Measurements from ENCODE around the gene ELMO1. TPM values are rescaled to one million over a fixed set of nuclear protein-coding genes. Genes with fewer than 3 reads are reported as not detected.

ELMO1 gene
- total and polyA plus RNA-seq, 10 of the 15 experiments (the other 5 are each of a cell fraction or from before 2014, with no cell fraction given): 22.6 to 85.9 (median 56.6) TPM

DNA sequence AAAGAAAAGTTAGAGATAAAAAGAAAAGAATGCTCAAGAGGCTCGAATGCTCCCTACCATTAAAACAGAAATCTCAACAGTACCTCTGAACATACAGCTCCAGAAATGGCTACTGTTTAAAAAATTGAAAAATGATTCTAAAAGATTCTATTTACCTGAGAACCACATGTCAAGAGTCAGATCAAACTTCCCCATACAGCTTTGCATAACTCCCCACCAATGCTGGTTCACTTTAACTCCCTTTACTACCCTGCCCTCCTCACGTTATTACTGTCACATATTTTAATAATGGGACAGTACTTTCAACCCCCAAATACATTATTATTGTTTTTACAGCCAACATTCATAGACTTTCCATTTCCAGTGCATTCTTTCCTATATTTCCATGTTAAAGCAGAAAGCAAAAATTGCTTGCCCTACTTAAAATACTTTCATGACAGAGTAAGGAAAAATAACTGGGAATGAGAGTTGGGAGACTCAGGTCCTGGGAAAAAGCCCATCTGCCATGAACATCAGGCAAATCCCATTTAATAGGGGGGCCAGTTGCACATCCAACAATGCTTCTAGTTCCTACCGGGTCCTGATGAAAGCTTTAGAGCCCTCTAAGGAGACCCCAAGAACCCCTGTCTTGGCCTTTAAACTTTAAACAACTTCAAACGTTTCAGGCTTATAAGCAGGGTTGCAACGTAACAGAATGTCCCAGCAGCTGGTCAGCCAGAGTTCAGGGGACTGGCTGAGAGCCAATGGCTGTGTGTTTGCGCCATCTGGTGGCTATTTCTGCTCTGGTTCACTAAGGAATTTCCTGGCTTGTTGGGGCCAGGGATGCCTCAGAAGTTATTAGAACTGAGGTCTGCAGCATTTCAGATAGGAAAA is 247.4 kb downstream of the ELMO1 start:
- in situ Hi-C loops (cut with MboI): loop anchor here (5.0 kb wide), 1 partner anchor 719 kb away; no protein-coding TSS in a partner anchor
- DNase-seq (ENCODE audit: low read depth, low spot score): no peak
- Histone ChIP-seq H3K36me3 (ENCODE audit: control insufficient read depth in 2 of 2, insufficient read depth in 2 of 2, low read length in 1 of 2) (peaks cover 2 to 13% of the 10 kb centered on the region in 2 experiments), H3K27ac (ENCODE audit: control insufficient read depth, insufficient read depth) (no peak overlapping the region), H3K9ac (ENCODE audit: control insufficient read depth, insufficient read depth, low read length) (no peak overlapping the region), H2AFZ (ENCODE audit: control insufficient read depth, low read depth, low read length) (no peak overlapping the region), H3K9me3 (replicated peaks; ENCODE audit: control insufficient read depth, insufficient read depth, low read length) (no peaks in the 10 kb centered on the region), H4K20me1 (ENCODE audit: control insufficient read depth, insufficient read depth) (no peaks in the 10 kb centered on the region), H3K4me3 (no peak overlapping the region), H3K27me3 (replicated peaks in 1 of 2; ENCODE audit: control insufficient read depth in 2 of 2, insufficient read depth in 2 of 2, low read length in 1 of 2) (no peaks in the 10 kb centered on the region), H3K4me2 (ENCODE audit: control insufficient read depth, insufficient read depth) (no peak overlapping the region), H3K4me1 (ENCODE audit: control insufficient read depth, insufficient read depth, low read length) (0 out of 2 replicates have a peak, but pooled peaks cover 3% of the 10 kb centered on the region), H3K79me2 (ENCODE audit: control insufficient read depth, insufficient read depth, low read length) (no peaks in the 10 kb centered on the region)
- ChIA-PET CTCF (interaction anchor here (0.7 to 6.3 kb wide), 37 partner anchors 11 to 834 kb away, joined by 3 to 49 read pairs (median 5); no protein-coding TSS in a partner anchor), POLR2A (interaction anchor here (0.7 kb wide), 2 partner anchors 18 to 193 kb away, joined by 3 to 4 read pairs; no protein-coding TSS in a partner anchor), SMC1A (ENCODE audit: uncharacterized antibody, unreplicated experiment) (interaction anchor here (0.8 to 3.0 kb wide), 18 partner anchors 8 to 729 kb away, joined by 3 to 13 read pairs (median 3); no protein-coding TSS in a partner anchor), RAD21 (ENCODE audit: unreplicated experiment) (interaction anchor here (0.6 to 2.7 kb wide), 10 partner anchors 18 to 760 kb away, joined by 3 to 13 read pairs (median 4); no protein-coding TSS in a partner anchor)
- 48% methylated on average over 6 of the region's 6 CpGs for WGBS (ENCODE audit: insufficient coverage, insufficient replicate concordance, low lambda C conversion rate, missing lambda C conversion rate)
- BruUV-seq (replicated peaks): no TSS peak
- peak; percentile 90 for ATAC-seq
- intact Hi-C loops (cut with micrococcal nuclease; ENCODE audit: unreplicated experiment): loop anchor here (1.0 kb wide), 1 partner anchor 714 kb away; no protein-coding TSS in a partner anchor
- peak; percentile 80 for FAIRE-seq
- TF ChIP-seq KDM1A (IDR thresholded peaks at IDR 0.05; ENCODE audit: borderline replicate concordance) (no peak), SMAD5 (IDR thresholded peaks at IDR 0.05; ENCODE audit: low read depth) (no peak), ZNF24 (IDR thresholded peaks at IDR 0.05) (no peak), TCF12 (IDR thresholded peaks at IDR 0.05; ENCODE audit: low read depth, low read length) (0 out of 2 replicates have a peak, but pooled peaks have one; percentile 37), PML (IDR thresholded peaks at IDR 0.05; ENCODE audit: low read length) (no peak), DPF2 (IDR thresholded peaks at IDR 0.05) (no peak), NFXL1 (IDR thresholded peaks at IDR 0.05; ENCODE audit: borderline replicate concordance) (no peak), USF2 (IDR thresholded peaks at IDR 0.05; ENCODE audit: borderline replicate concordance, low read depth, low read length) (no peak), MYB (IDR thresholded peaks at IDR 0.05; ENCODE audit: borderline replicate concordance, low read depth, low read length) (no peak), CHD1 (IDR thresholded peaks at IDR 0.05; ENCODE audit: low read depth, low read length) (no peak), PAX8 (IDR thresholded peaks at IDR 0.05) (no peak), CTCF (IDR thresholded peaks at IDR 0.05 in 2 of 3, conservative IDR thresholded peaks at IDR 0.05 in 1 of 3; ENCODE audit: control insufficient read depth in 2 of 3, extremely low read depth in 1 of 3, insufficient read depth in 1 of 3, low read depth in 3 of 3, low read length in 3 of 3) (peak; percentile 76 to 85 (median 80)), JUNB (IDR thresholded peaks at IDR 0.05) (no peak), POLR2A (IDR thresholded peaks at IDR 0.05; ENCODE audit: low read depth, low read length) (no peak), SPI1 (IDR thresholded peaks at IDR 0.05; ENCODE audit: borderline replicate concordance, insufficient read depth, low read depth, low read length) (no peak)
- TF ChIP-seq, protein P1, sequence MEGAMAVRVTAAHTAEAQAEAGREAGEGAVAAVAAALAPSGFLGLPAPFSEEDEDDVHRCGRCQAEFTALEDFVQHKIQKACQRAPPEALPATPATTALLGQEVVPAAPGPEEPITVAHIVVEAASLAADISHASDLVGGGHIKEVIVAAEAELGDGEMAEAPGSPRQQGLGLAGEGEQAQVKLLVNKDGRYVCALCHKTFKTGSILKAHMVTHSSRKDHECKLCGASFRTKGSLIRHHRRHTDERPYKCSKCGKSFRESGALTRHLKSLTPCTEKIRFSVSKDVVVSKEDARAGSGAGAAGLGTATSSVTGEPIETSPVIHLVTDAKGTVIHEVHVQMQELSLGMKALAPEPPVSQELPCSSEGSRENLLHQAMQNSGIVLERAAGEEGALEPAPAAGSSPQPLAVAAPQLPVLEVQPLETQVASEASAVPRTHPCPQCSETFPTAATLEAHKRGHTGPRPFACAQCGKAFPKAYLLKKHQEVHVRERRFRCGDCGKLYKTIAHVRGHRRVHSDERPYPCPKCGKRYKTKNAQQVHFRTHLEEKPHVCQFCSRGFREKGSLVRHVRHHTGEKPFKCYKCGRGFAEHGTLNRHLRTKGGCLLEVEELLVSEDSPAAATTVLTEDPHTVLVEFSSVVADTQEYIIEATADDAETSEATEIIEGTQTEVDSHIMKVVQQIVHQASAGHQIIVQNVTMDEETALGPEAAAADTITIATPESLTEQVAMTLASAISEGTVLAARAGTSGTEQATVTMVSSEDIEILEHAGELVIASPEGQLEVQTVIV (IDR thresholded peaks at IDR 0.05; ENCODE audit: borderline replicate concordance, partially characterized antibody): no peak

All from GM12878 (cell line).